ENCODE results near the gene PYGO2.

PYGO2 gene

GRCh38 chr1:154962156-154962749, 671 bp upstream of the PYGO2 start:
- no peak for DNase-seq (ENCODE audit: low read depth in 2 of 2)

GRCh38 chr1:154960446-154961136, 991 bp downstream of the PYGO2 start:
- DNase-seq (ENCODE audit: low read depth in 2 of 2) = no peak

- DNase-seq (ENCODE audit: low read depth in 2 of 2) = no peak
Observed at GRCh38 chr1:154959426-154959780, 2.2 kb downstream of the PYGO2 start.

GRCh38 chr1:154958681-154959425, 2.7 kb downstream of the PYGO2 start:
- no peak for DNase-seq (ENCODE audit: low read depth in 2 of 2)

- no peak for DNase-seq (ENCODE audit: low read depth in 2 of 2)
Observed at GRCh38 chr1:154958036-154958435, 3.5 kb downstream of the PYGO2 start.

- DNase-seq (ENCODE audit: low read depth in 2 of 2) = no peak
Observed at GRCh38 chr1:154957091-154957657, 4.4 kb downstream of the PYGO2 start.

- no peak for DNase-seq (ENCODE audit: low read depth in 2 of 2)
Observed at GRCh38 chr1:154956544-154956941, 5.0 kb downstream of the PYGO2 start.

- DNase-seq (ENCODE audit: low read depth in 2 of 2) = peak; percentile 58 to 73
Observed at GRCh38 chr1:154955718-154956543, 5.7 kb downstream of the PYGO2 start, which contains the start of gene PBXIP1. TSS of gene PBXIP1 (minus strand) at chr1:154956099. CDS start at chr1:154953721, 2,378 bp downstream.

- DNase-seq (ENCODE audit: low read depth in 2 of 2) = peak; percentile 63 to 75
Observed at GRCh38 chr1:154955039-154955717, 6.4 kb downstream of the PYGO2 start.

GRCh38 chr1:154954541-154954940, 7.0 kb downstream of the PYGO2 start:
- DNase-seq (ENCODE audit: low read depth in 2 of 2) = no peak

GRCh38 chr1:154953611-154954038, 8.0 kb downstream of the PYGO2 start:
- DNase-seq (ENCODE audit: low read depth in 2 of 2) = no peak

GRCh38 chr1:154952664-154953063, 8.9 kb downstream of the PYGO2 start:
- DNase-seq (ENCODE audit: low read depth in 2 of 2) = no peak

GRCh38 chr1:154951901-154952657, 9.5 kb downstream of the PYGO2 start:
- peak in 1 of 2 donors; percentile 37 for DNase-seq (ENCODE audit: low read depth in 2 of 2)

- no peak for DNase-seq (ENCODE audit: low read depth in 2 of 2)
Observed at GRCh38 chr1:154948079-154948478, 13.5 kb downstream of the PYGO2 start.

- no peak for DNase-seq (ENCODE audit: low read depth in 2 of 2)
Observed at GRCh38 chr1:154945962-154946850, 15.4 kb downstream of the PYGO2 start.

- no peak for DNase-seq (ENCODE audit: low read depth in 2 of 2)
Observed at GRCh38 chr1:154945160-154945961, 16.2 kb downstream of the PYGO2 start.

GRCh38 chr1:154944401-154945159, 17.0 kb downstream of the PYGO2 start:
- DNase-seq (ENCODE audit: low read depth in 2 of 2) = no peak

Data from stimulated activated CD8-positive, alpha-beta memory T cell treated with anti-CD3 and anti-CD28 coated beads, Interleukin-7, amount 100 ng/mL, for 4 hours (primary cell).